Vagina (tissue), 2 donors: Measurements from ENCODE around the gene PNLIPRP2.

ENCODE experiments used
- CTCF ChIP-seq, 3 experiments: fragments of 450-650 bp in 2 of 3; fragments of 200-600 bp in 1 of 3; sonication (generic) in 1 of 3; IDR thresholded peaks; one replicate each; pipeline ENCODE4 v1.5.1; 2017 to 2019; ENCODE audit warnings: antibody characterized with exemption in 3 of 3, mild to moderate bottlenecking in 2 of 3, moderate library complexity in 2 of 3
- POLR2A ChIP-seq, 2 donors: fragments of 450-650 bp; IDR thresholded peaks; one replicate each; pipeline ENCODE4 v1.6.1; 2017; ENCODE audit warnings: antibody characterized with exemption in 2 of 2, mild to moderate bottlenecking in 2 of 2, moderate library complexity in 2 of 2
- POLR2AphosphoS5 ChIP-seq, 2 donors: sonication (generic); formaldehyde crosslinking; IDR thresholded peaks; one replicate each; pipeline ENCODE4 v1.9.0; 2017; ENCODE audit warnings: antibody characterized with exemption in 2 of 2, mild to moderate bottlenecking in 2 of 2, low read depth in 1 of 2; ENCODE audit not compliant: insufficient read depth in 1 of 2

DNA sequence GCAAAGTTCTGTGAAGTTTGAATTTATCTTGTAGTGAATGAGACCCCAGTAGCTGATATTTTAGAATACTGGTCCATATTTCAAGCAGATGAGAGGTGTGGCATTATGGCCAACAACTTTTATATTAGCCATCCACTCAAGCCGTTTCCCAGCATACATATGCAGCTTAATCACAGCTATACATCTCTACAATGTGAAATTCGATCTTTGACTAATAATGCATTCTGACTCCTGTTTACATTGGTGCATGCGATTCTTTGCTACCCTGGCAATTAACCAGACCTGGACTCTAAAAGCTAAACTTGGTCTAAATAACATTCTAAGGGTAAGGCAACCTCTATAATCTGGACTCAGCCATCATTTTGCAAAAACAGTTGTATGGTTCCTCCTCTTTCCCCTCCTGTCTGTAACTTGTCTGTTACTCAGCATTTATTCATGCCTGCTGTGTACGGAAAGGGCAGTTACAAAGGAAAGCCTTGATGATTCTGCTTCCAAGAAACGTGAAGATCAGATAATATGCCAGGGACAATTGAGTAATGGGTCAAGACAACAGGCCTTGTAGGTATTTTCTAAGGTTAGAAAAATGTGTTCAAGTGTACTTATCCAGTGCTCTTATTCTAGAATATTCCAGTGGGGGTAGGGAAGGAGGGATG, 50.6 kb downstream of the PNLIPRP2 start:
- TF ChIP-seq POLR2A (IDR thresholded peaks at IDR 0.05) = no peak
- no peak for TF ChIP-seq CTCF (IDR thresholded peaks at IDR 0.05)
- no peak for TF ChIP-seq POLR2AphosphoS5 (IDR thresholded peaks at IDR 0.05; ENCODE audit: insufficient read depth in 1 of 2, low read depth in 1 of 2)
